HL-60 (cell line): ENCODE measurements around the gene RAMACL.
"Not testable (repeated sequence)": the region's sequence is repeated elsewhere in the genome, so short reads cannot be mapped to it uniquely, and the experiment has no call there.

Experiments used
- CTCF ChIP-seq: IDR thresholded peaks from one replicate; pipeline ENCODE4 v1.5.1; 2011; ENCODE audit warnings: low read length, control low read depth, inconsistent platforms; ENCODE audit not compliant: insufficient read depth
- POLR2AphosphoS5 ChIP-seq: IDR thresholded peaks from 2 replicates; pipeline ENCODE4 v1.6.1; 2012; ENCODE audit warnings: low read depth
- REST ChIP-seq: IDR thresholded peaks from 2 replicates; pipeline ENCODE4 v1.6.1; 2012; ENCODE audit warnings: low read depth; ENCODE audit not compliant: insufficient replicate concordance

GRCh38 chr6:166634581-166634980, 48.1 kb upstream of the RAMACL start:
- not testable (repeated sequence) for TF ChIP-seq CTCF, POLR2AphosphoS5, REST
